ENCODE measurements around the gene POU2F3.

DNA sequence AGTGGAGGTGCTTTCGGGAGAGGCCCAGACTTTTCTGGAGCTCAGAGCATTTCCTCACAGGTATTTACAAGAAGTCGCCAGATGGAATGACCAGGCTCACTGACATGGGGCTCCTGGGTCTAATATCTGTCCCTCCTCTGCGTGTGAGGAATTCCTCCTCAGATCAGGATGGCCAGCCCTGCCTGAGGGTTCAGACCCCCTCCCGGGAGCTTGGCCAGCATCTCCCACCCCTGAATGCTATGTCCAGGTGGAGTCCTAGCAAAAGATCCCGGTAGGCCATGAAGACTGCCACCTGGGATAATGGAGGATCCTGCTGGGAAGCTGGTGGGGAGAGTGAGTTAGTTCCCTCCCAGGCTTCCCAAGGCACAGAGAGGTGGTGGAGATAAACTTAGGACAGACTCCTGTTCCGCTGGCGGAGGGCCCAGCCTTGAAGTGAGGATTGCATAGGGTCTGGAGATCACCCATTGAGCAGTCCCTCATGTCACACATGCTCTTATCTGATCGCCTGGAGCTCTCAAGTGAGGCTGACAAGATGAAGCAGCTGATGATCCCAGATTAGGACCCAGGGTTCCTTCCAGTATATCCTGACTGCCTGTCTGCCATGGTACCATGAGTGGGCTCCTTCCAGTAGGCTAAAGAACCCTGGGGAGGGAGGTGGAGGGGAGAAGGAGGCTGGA is 23.4 kb upstream of the POU2F3 start:
- TF ChIP-seq CTCF (IDR thresholded peaks at IDR 0.05; ENCODE audit: low read depth, low read length) (no peak), EZH2phosphoT487 (IDR thresholded peaks at IDR 0.05; ENCODE audit: low read depth) (no peak)
